Measurements from ENCODE around the gene CELA2A.
"Not testable (repeated sequence)": the region's sequence is repeated elsewhere in the genome, so short reads cannot be mapped to it uniquely, and the experiment has no call there.

The CELA2A gene

GRCh38 chr1:15424981-15425380 is 31.6 kb upstream of the CELA2A start:
- no peak overlapping the region for H3K4me3 ChIP-seq
- no peaks in the 10 kb centered on the region for H3K9me3 ChIP-seq
- H3K4me1 ChIP-seq: 0 out of 2 replicates have a peak, but pooled peaks cover 6% of the 10 kb centered on the region
- no peak overlapping the region for H3K9ac ChIP-seq
- H3K36me3 ChIP-seq: peaks cover 97% of the 10 kb centered on the region
- no peak for TF ChIP-seq Cebpa-rat (IDR thresholded peaks at IDR 0.05)
- H4K20me1 ChIP-seq: peaks cover 99% of the 10 kb centered on the region
- H3K27me3 ChIP-seq: no peaks in the 10 kb centered on the region
- H3K4me2 ChIP-seq: no peak overlapping the region
- no peak overlapping the region for H3K27ac ChIP-seq

- Histone ChIP-seq H3K27me3 (no peaks in the 10 kb centered on the region), H3K4me1 (0 out of 2 replicates have a peak, but pooled peaks cover 6% of the 10 kb centered on the region), H3K36me3 (peaks cover 95% of the 10 kb centered on the region), H3K4me3 (no peak overlapping the region), H3K9me3 (no peaks in the 10 kb centered on the region), H3K4me2 (no peak overlapping the region), H3K27ac (no peak overlapping the region), H3K9ac (no peak overlapping the region), H4K20me1 (peaks cover 98% of the 10 kb centered on the region)
- no peak for TF ChIP-seq Cebpa-rat (IDR thresholded peaks at IDR 0.05)
These were observed 31.0 kb upstream of the CELA2A start for GRCh38 chr1:15425521-15425920.

- no peak overlapping the region for H3K4me2 ChIP-seq
- TF ChIP-seq Cebpa-rat (IDR thresholded peaks at IDR 0.05): no peak
- peaks cover 95% of the 10 kb centered on the region for H3K36me3 ChIP-seq
- no peak overlapping the region for H3K9ac ChIP-seq
- H3K4me1 ChIP-seq: 0 out of 2 replicates have a peak, but pooled peaks cover 6% of the 10 kb centered on the region
- H3K4me3 ChIP-seq: no peak overlapping the region
- H3K9me3 ChIP-seq: no peaks in the 10 kb centered on the region
- no peaks in the 10 kb centered on the region for H3K27me3 ChIP-seq
- peaks cover 98% of the 10 kb centered on the region for H4K20me1 ChIP-seq
- no peak overlapping the region for H3K27ac ChIP-seq
These were observed 30.6 kb upstream of the CELA2A start for GRCh38 chr1:15425958-15426357.

- Histone ChIP-seq H4K20me1 (peaks cover 92% of the 10 kb centered on the region), H3K4me2 (no peak overlapping the region), H3K27ac (no peak overlapping the region), H3K9ac (no peak overlapping the region), H3K4me3 (no peak overlapping the region), H3K36me3 (peaks cover 92% of the 10 kb centered on the region), H3K4me1 (0 out of 2 replicates have a peak, but pooled peaks cover 6% of the 10 kb centered on the region), H3K9me3 (no peaks in the 10 kb centered on the region), H3K27me3 (no peaks in the 10 kb centered on the region)
- TF ChIP-seq Cebpa-rat (IDR thresholded peaks at IDR 0.05): no peak
These were observed 29.8 kb upstream of the CELA2A start for GRCh38 chr1:15426492-15427279.

GRCh38 chr1:15427280-15427666 is 29.3 kb upstream of the CELA2A start:
- H3K9ac ChIP-seq: no peak overlapping the region
- 0 out of 2 replicates have a peak, but pooled peaks cover 6% of the 10 kb centered on the region for H3K4me1 ChIP-seq
- H4K20me1 ChIP-seq: peaks cover 86% of the 10 kb centered on the region
- TF ChIP-seq Cebpa-rat (IDR thresholded peaks at IDR 0.05): no peak
- peaks cover 90% of the 10 kb centered on the region for H3K36me3 ChIP-seq
- no peak overlapping the region for H3K4me3 ChIP-seq
- H3K27me3 ChIP-seq: no peaks in the 10 kb centered on the region
- H3K4me2 ChIP-seq: no peak overlapping the region
- H3K27ac ChIP-seq: no peak overlapping the region
- no peaks in the 10 kb centered on the region for H3K9me3 ChIP-seq

- not testable (repeated sequence) for H3K27me3 ChIP-seq, H3K9me3 ChIP-seq, H3K4me2 ChIP-seq, H3K4me1 ChIP-seq, H3K27ac ChIP-seq, H3K9ac ChIP-seq, H3K4me3 ChIP-seq
- H3K36me3 ChIP-seq: peaks cover 83% of the 10 kb centered on the region
- H4K20me1 ChIP-seq: peaks cover 76% of the 10 kb centered on the region
These were observed 28.3 kb upstream of the CELA2A start for GRCh38 chr1:15428252-15428651.

- Histone ChIP-seq H4K20me1 (peaks cover 69% of the 10 kb centered on the region), H3K27me3 (no peaks in the 10 kb centered on the region), H3K9me3 (no peaks in the 10 kb centered on the region), H3K4me3 (no peak overlapping the region), H3K4me1 (0 out of 2 replicates have a peak, but pooled peaks cover 3% of the 10 kb centered on the region), H3K4me2 (no peak overlapping the region), H3K36me3 (peaks cover 76% of the 10 kb centered on the region), H3K9ac (no peak overlapping the region), H3K27ac (no peak overlapping the region)
- TF ChIP-seq Cebpa-rat (IDR thresholded peaks at IDR 0.05): no peak
These were observed 27.6 kb upstream of the CELA2A start for GRCh38 chr1:15428815-15429435.

- Histone ChIP-seq H3K4me3 (no peak overlapping the region), H3K9me3 (no peaks in the 10 kb centered on the region), H3K9ac (no peak overlapping the region), H3K27ac (no peak overlapping the region), H3K4me1 (peaks cover 4% of the 10 kb centered on the region; the same call in 1 of the 2 replicates), H3K4me2 (no peak overlapping the region), H3K27me3 (no peaks in the 10 kb centered on the region), H4K20me1 (peaks cover 61% of the 10 kb centered on the region), H3K36me3 (peaks cover 68% of the 10 kb centered on the region)
- TF ChIP-seq Cebpa-rat (IDR thresholded peaks at IDR 0.05): no peak
These were observed 26.8 kb upstream of the CELA2A start for GRCh38 chr1:15429701-15430149.

GRCh38 chr1:15430787-15431570 is 25.6 kb upstream of the CELA2A start:
- Histone ChIP-seq H3K4me2 (no peak overlapping the region), H4K20me1 (peaks cover 49% of the 10 kb centered on the region), H3K27me3 (no peaks in the 10 kb centered on the region), H3K27ac (no peak overlapping the region), H3K4me3 (no peak overlapping the region), H3K4me1 (peaks cover 7% of the 10 kb centered on the region; the same call in 1 of the 2 replicates), H3K36me3 (peaks cover 56% of the 10 kb centered on the region), H3K9ac (no peak overlapping the region), H3K9me3 (no peaks in the 10 kb centered on the region)
- TF ChIP-seq Cebpa-rat (IDR thresholded peaks at IDR 0.05): no peak
